Activated CD8-positive, alpha-beta memory T cell treated with anti-CD3 and anti-CD28 coated beads, Interleukin-2, amount 50 U/mL, for 1 hour (primary cell): Measurements from ENCODE around the gene PDE4D.
"Not testable (repeated sequence)": the region's sequence is repeated elsewhere in the genome, so short reads cannot be mapped to it uniquely, and the experiment has no call there.

Source experiments
- DNase-seq: peaks from one replicate; pipeline ENCODE4 v3.0.0-alpha.2; 2020; ENCODE audit errors: extremely low read depth

PDE4D gene

DNA sequence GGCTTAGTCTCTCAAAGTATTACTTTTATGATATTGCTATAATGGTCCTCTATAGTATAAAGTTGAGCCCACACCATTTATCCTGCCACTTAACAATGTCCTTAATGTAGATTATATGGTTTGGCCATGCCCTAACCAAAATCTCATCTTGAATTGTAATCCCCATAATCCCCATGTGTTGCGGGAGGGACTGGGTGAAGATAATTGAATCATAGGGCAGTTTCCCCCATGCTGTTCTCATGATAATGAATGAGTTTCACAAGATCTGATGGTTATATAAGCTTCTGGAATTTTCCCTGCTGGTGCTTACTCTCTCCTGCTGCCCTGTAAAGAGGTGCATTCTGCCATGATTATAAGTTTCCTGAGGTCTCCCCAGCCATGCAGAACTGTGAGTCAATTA is 811.8 kb downstream of the PDE4D start:
- no peak for DNase-seq

DNA sequence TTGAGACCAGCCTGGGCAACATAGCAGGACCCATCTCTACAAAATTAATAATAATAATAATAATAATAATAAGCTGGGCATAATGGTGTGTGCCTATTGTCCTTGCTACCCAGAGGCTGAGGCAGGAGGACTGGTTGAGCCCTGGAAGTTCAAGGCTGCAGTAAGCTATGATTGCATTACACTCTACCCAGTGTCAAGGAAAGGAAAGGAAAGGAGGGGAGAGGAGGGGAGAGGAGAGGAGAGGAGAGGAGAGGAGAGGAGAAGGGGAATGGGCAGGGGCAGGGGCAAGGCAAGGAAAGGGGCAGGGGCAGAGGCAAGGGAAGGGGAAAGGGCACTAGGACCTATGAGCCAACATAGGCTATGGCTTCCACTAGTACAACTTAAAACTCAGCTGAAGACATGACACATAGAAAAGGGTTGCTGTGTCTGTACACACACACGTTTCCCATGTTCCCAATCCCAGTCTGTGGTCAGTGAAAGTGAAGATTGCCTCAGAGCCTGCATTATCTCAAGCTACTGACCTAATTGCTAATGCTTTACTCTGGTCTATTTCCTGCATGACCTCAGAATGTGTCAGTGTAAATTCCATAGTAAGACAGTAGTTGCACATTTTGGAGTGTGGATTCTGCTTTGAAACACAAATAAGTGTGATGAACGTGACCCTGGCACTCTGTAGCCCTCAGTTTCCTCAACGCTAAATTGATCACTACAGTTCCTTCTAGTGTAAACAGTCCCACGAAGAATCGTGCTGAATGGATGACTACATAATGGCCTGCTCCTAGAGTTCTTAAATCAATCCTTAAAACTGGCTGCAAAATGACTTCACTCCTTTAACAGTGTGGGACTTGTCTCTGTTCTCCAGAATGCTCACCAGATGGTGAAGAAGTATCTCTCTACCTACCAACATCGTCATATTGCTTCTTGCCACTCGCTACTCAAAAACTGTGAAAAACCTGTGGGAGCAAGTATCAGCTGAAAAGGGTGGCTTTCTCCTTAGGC is 813.6 kb downstream of the PDE4D start:
- no peak for DNase-seq

DNA sequence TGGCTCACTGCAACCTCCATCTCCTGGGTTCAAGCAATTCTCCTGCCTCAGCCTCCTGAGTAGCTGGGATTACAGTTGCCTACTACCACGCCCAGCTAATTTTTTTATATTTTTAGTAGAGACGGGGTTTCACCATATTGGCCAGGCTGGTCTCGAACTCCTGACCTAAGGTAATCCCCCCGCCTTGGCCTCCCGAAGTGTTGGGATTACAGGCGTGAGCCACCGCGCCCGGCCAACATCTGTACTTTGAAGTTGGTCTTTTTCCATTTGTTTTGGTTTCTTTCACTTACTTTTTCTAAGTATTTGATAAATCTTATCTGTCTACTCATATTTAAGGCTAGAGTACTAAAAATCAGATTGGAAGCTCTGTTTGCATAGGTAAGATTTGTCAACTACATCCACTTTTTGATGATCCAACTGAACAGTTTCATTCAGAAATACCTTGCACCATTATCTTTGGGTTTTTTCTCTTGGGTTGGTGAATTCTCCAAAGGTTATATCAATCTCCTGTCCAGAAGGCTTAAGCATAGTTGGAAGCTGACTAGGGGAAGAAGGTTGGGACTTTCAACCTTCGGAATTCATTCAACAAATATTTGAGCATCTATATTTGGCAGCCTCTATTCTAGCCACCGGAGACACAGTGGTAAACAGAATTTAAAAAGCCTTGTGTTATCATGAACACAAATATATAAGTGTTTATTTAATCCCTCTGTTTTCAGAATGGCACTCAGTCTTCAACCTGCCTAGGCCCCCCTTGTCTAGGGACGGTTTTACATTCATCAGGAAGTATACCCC is 821.6 kb downstream of the PDE4D start:
- no peak for DNase-seq

- DNase-seq: no peak
These were observed 824.0 kb downstream of the PDE4D start for GRCh38 chr5:59069438-59070079.

DNA sequence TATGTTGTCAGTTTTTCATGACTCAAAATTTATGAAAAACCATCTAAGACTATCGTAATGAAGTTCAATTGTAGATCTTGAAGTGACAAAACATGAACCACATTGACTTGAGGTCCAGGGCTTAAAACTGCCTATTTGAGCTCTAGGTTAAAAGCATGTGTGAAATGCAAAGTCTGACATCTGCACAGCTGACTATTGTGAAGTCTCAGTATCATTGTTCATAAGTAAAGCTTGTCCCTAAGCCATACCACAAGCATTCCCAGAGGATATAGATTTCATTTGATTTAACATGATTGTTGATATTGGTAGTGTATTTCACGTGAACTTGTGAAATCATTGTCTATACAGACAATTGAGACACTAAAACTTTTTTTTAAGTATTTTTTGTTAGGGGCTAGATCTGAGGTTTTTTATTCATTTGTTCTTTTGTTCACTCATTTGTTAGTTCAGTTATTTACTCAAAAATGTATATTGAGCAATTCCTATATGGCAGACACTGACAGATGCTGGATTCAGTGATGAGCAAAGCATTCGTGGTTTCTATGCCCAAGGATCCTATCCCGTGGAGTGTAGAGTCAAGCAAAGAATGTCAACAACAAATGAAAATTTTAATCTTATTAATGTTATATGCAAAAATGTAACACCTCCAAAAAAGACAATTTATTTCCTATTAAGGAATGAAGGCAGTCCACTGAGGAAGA is 825.4 kb downstream of the PDE4D start:
- no peak for DNase-seq

DNA sequence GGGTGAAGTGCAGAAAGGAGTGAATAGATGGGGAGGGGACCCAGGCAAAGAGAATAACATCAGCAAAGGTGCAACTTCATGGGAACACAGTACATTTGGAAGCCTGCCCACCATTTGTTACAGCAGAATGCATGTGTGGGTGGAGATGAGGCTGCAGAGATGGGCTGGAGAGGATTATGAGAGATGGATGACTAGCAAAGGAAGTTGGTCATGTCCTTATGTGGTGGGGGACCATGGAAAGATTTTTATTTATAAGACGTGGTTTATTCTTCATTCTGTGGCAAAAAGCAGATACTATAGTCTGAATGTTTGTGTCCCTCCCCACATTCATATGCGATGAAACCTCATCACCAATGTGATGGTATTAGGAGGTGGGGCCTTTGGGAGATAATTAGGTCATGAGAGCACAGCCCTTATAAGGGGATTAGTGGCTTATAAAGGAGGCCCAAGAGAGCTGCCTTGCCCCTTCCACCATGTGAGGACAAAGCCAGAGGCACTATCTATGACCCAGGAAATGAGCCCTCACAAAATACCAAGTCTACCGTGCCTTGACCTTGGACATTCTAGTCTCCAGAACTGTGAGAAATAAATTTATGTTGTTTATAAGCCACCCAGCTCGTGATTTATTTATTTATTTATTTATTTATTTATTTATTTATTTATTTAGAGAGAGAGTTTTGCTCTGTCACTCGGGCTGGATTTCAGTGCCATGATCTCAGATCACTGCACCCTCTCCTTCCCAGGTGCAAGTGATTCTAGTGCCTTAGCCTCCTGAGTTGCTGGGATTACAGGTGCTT is 827.0 kb downstream of the PDE4D start:
- DNase-seq: no peak

- DNase-seq: no peak
These were observed 828.0 kb downstream of the PDE4D start for GRCh38 chr5:59065554-59065953.

GRCh38 chr5:59064293-59064692 is 829.2 kb downstream of the PDE4D start:
- no peak for DNase-seq

- DNase-seq: no peak
These were observed 830.4 kb downstream of the PDE4D start for GRCh38 chr5:59062986-59063683.

DNA sequence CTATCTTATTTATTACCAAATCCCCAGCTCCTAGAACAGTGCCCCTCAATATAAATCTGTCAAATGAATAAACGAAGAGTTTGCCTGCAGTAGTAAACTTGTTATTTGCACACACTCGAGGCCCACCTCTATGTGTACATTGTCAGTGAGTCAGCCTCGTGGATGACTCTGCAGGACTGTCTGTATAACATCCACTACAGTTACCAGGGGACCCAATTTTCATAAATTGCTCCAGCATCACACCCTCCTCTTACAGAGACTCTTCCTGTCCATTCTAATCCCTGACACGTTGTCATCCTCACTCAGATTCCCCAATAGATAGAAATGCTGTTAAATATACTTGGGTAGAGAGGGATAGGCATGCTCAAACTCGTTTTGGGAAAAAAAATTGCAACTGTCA is 832.1 kb downstream of the PDE4D start:
- DNase-seq: no peak

- no peak for DNase-seq
These were observed 834.4 kb downstream of the PDE4D start for GRCh38 chr5:59058969-59059687.

- no peak for DNase-seq
These were observed 835.3 kb downstream of the PDE4D start for GRCh38 chr5:59058237-59058636.

DNA sequence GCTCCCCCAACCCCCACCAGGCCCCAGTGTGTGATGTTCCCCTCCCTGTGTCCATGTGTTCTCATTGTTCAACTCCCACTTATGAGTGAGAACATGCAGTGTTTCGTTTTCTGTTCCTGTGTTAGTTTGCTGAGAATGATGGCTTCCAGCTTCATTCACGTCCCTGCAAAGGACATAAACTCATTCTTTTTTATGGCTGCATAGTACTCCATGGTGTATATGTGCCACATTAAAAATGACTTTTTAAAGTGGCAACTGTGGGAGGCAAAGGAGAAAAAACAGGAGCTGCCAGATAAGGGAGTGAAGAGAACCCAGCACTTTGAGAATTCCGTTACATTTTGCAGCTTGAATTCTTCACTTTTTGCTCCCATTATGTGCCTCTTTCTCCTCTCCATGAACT is 836.9 kb downstream of the PDE4D start:
- not testable (repeated sequence) for DNase-seq

DNA sequence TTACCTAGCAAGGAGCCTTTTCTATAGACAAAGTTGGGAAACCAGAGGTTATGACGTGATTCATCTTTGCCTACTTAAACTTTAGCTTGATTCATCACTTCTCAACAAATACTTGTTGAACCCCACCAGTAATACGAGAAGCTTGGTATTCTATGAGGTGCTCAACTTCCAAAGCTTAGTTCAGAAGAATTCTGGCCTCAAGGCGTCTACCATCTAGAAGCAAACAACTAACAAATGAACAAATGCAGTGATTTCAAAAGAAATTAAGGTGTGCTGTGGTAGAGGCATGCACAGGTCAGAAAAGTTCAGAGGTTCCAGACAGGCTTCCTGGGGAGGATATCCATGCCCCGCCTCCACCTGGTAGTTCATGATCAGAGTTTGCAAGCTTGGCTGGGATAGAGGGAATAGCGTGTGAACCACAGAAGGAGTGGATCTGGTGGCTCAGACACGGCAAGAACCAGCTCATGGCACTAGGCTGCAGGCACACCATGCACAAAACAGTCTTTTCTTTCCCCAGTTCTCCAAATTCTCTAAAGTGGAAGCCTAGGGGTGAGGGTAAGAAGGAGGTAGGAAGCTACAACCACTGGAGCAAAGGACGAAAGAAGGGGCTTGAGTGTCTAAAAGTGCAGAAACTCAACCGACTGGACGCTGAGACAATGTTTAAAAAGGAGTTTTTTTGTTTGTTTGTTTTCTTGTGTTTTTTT is 837.6 kb downstream of the PDE4D start:
- no peak for DNase-seq

DNA sequence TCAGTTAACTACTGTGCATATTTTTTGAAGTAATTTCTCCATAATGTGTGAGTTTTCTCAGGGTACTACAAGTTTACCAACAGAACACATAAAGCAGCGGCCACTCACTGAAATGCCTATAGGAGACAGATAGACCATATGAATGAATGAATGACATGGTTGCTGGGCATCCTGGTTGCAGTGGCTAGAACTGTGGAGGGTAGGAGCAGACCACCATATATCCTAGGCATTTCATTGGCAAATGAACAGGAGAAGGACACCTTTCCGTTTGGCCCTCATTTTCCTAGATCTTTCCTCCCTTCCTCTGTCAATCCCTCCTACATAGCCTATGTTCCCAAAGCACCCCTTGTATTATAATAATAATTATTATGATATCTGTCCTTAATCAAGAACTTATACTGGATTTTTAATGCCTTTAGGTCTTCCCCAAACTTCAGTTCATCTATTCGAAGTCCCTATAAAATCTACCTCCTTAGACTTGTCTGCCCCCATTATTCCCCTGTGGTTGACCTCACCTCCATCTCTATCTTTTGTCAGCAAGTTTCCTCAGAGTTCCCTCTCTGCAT is 838.5 kb downstream of the PDE4D start:
- DNase-seq: no peak

GRCh38 chr5:59051951-59052350 is 841.6 kb downstream of the PDE4D start:
- DNase-seq: no peak

DNA sequence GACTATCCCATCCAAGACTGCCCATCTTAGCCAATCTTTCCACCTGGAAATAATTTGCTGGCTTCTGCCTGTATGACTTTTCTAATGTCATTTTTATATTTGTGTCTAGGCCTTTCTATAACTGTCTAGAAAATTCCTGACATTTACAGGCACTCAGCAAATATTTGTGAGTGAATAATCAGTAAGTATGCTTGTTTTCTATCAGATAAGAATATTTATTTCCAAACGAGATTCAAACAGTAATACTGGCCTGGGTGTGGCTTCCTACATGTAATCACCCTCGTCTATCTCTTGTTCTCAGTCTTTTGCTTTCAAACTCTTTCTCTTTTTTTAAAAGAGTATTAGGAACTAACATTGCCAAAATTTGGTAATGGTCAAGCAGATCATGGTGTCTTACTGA is 844.4 kb downstream of the PDE4D start:
- DNase-seq: no peak

GRCh38 chr5:59042201-59043055 is 851.1 kb downstream of the PDE4D start:
- no peak for DNase-seq
